A673 (cell line): Measurements from ENCODE around the gene CCDC85B. TPM values are rescaled to one million over a fixed set of nuclear protein-coding genes. Genes with fewer than 3 reads are reported as not detected.

ENCODE experiments used
- BruUV-seq: library from RNA; stranded (reverse); fragments of 400-500 nt; replicated peaks from 2 replicates; lab custom pipeline; 2021; lab: Mats Ljungman, UMichigan
- CTCF ChIA-PET: fragments of 300-600 bp; sonication (Branson Sonifier 250); formaldehyde crosslinking; loops from one replicate; lab custom pipeline; 2022; ENCODE audit warnings: antibody characterized with exemption; lab: Charles Lee
- POLR2A ChIA-PET: fragments of 300-600 bp; sonication (Branson Sonifier 250); formaldehyde crosslinking; loops from one replicate; lab custom pipeline; 2022; ENCODE audit warnings: antibody characterized with exemption; ENCODE audit not compliant: low non-redundant PET; lab: Charles Lee
- DNase-seq: peaks from one replicate; pipeline ENCODE4 v3.0.0-alpha.2; 2015; ENCODE audit warnings: low spot score
- H3K27ac ChIP-seq: fragments of 200-600 bp; sonication (generic); 2 replicates; pipeline ENCODE4 v1.5.1; 2016; ENCODE audit warnings: mixed run types, low read depth, mild to moderate bottlenecking, mixed read lengths, antibody characterized with exemption, low read length; ENCODE audit not compliant: poor library complexity, severe bottlenecking
- H3K27me3 ChIP-seq: fragments of 200-600 bp; sonication (generic); replicated peaks from 2 replicates; pipeline ENCODE4 v1.6.1; 2017; ENCODE audit warnings: mixed run types, low read depth, mild to moderate bottlenecking, mixed read lengths, antibody characterized with exemption, low read length; ENCODE audit not compliant: insufficient read depth, poor library complexity
- H3K36me3 ChIP-seq: fragments of 200-600 bp; sonication (generic); 2 replicates; pipeline ENCODE4 v1.6.1; 2016; ENCODE audit warnings: mixed run types, mild to moderate bottlenecking, mixed read lengths, antibody characterized with exemption, low read length; ENCODE audit not compliant: insufficient read depth, poor library complexity, severe bottlenecking
- H3K4me1 ChIP-seq: fragments of 200-600 bp; sonication (generic); 2 replicates; pipeline ENCODE4 v1.6.1; 2017; ENCODE audit warnings: mixed run types, mild to moderate bottlenecking, mixed read lengths, antibody characterized with exemption, low read length; ENCODE audit not compliant: insufficient read depth, poor library complexity, severe bottlenecking
- H3K4me3 ChIP-seq: fragments of 200-600 bp; sonication (generic); 2 replicates; pipeline ENCODE4 v1.5.1; 2016; ENCODE audit warnings: low read depth, mixed run types, mild to moderate bottlenecking, mixed read lengths, low read length; ENCODE audit not compliant: poor library complexity, severe bottlenecking
- H3K9me3 ChIP-seq: fragments of 200-600 bp; sonication (generic); 2 replicates; pipeline ENCODE4 v1.6.1; 2016; ENCODE audit warnings: mixed run types, low read depth, mild to moderate bottlenecking, mixed read lengths, antibody characterized with exemption, low read length; ENCODE audit not compliant: poor library complexity, severe bottlenecking
- EZH2 ChIP-seq: fragments of 200-600 bp; sonication (generic); IDR thresholded peaks from 2 replicates; pipeline ENCODE4 v1.6.1; 2017; ENCODE audit warnings: borderline replicate concordance, low read depth, mild to moderate bottlenecking, mixed read lengths, antibody characterized with exemption, low read length; ENCODE audit not compliant: poor library complexity, severe bottlenecking
- intact Hi-C: fragments of 100-400 bp; cut with micrococcal nuclease; formaldehyde crosslinking; loops from one replicate; pipeline ENCODE4 v1.10.0; 2022; ENCODE audit not compliant: unreplicated experiment
- total RNA-seq: library from RNA; stranded (reverse); gene quantifications from 2 replicates; pipeline ENCODE4 v1.2.3, GENCODE V29; 2021
- TF ChIP-seq, protein P1 (sequence below): fragments of 300-800, 200-600 bp; sonication (generic); conservative IDR thresholded peaks from 2 replicates; pipeline ENCODE4 v1.5.1; 2017; ENCODE audit warnings: low read depth, mild to moderate bottlenecking, antibody characterized with exemption, low read length, moderate library complexity, mixed read lengths

CCDC85B gene
- total RNA-seq, 1 experiment from 2014 or later: 32.3 TPM

DNA sequence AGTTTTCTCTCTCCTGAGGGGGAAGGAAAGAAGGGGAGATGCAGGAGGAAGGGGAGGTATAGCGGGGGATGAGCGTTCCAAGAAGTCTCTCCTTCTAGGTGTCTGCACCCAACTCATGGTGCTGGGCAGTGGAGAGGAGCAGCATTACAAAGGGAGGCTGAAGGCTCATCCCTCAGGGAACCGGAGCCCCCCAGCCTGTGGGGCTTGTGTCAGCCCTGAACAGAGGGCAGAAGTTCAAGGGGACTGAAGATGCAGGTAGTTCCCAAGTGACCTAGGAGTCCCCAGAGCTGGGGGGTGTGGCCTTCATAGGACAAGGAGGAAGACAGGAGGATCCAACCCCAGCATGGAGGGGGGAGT, 26.6 kb downstream of the CCDC85B start:
- no peak for TF ChIP-seq EZH2
- TF ChIP-seq, protein P1, sequence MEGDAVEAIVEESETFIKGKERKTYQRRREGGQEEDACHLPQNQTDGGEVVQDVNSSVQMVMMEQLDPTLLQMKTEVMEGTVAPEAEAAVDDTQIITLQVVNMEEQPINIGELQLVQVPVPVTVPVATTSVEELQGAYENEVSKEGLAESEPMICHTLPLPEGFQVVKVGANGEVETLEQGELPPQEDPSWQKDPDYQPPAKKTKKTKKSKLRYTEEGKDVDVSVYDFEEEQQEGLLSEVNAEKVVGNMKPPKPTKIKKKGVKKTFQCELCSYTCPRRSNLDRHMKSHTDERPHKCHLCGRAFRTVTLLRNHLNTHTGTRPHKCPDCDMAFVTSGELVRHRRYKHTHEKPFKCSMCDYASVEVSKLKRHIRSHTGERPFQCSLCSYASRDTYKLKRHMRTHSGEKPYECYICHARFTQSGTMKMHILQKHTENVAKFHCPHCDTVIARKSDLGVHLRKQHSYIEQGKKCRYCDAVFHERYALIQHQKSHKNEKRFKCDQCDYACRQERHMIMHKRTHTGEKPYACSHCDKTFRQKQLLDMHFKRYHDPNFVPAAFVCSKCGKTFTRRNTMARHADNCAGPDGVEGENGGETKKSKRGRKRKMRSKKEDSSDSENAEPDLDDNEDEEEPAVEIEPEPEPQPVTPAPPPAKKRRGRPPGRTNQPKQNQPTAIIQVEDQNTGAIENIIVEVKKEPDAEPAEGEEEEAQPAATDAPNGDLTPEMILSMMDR: no peak
- ChIA-PET CTCF (no interaction called here), POLR2A (no interaction called here)
- Histone ChIP-seq H3K36me3 (peaks cover 3% of the 10 kb centered on the region), H3K27ac (no peak overlapping the region), H3K9me3 (no peaks in the 10 kb centered on the region), H3K27me3 (no peaks in the 10 kb centered on the region), H3K4me3 (no peak overlapping the region), H3K4me1 (peaks cover 35% of the 10 kb centered on the region)
- no TSS peak for BruUV-seq
- intact Hi-C loops: no loop called here
- no peak for DNase-seq

DNA sequence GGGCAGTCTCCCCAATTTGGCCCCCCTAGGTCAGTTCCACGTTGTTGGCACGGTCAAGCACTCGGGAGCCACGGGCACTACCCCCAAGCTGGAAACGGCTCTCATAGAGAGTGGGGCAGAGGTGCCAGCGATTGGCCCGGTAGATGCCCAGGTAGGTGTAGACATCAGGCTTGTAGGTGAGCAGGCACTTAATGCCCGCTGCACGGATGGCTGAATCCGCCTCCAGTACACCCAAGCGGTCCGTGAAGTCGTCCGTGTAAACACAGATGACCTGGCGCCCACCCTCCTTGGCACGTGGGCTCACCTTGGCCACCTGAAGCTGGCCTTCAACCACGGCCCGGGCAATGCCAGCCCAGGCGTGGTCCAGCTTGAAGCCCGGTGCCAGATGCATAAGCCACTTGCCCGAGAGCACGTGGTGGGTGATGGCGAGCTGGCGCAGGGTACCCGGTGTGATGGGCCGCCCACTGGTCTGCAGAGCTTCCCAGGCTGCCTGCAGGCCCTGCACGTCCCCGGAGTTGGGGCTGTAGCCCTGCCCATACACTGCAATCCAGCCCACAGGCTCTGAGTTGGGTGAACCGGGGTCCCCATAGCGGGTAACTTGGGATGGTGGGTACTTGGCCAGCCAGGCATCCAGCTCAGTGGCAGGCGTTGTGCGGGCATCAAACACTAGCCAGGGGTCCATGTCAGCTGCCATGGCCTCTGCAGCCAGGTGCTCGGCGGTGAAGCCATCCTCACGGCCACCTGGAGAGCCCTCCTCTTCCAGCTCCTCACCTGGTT, 27.1 kb downstream of the CCDC85B start:
- peaks cover 8% of the 10 kb centered on the region for H3K36me3 ChIP-seq
- POLR2A ChIA-PET: no interaction called here
- BruUV-seq: no TSS peak
- peak overlapping the region; percentile 91 for H3K27ac ChIP-seq
- peak overlapping the region; percentile 83 for H3K4me3 ChIP-seq
- DNase-seq: no peak
- intact Hi-C loops: no loop called here
- peaks cover 32% of the 10 kb centered on the region for H3K4me1 ChIP-seq
- TF ChIP-seq EZH2: no peak
- CTCF ChIA-PET: interaction anchor here (0.5 to 0.6 kb wide), 2 partner anchors 30 to 141 kb away, joined by 4 to 6 read pairs; partner anchors contain the start of gene FIBP
- no peaks in the 10 kb centered on the region for H3K27me3 ChIP-seq
- H3K9me3 ChIP-seq: no peaks in the 10 kb centered on the region

DNA sequence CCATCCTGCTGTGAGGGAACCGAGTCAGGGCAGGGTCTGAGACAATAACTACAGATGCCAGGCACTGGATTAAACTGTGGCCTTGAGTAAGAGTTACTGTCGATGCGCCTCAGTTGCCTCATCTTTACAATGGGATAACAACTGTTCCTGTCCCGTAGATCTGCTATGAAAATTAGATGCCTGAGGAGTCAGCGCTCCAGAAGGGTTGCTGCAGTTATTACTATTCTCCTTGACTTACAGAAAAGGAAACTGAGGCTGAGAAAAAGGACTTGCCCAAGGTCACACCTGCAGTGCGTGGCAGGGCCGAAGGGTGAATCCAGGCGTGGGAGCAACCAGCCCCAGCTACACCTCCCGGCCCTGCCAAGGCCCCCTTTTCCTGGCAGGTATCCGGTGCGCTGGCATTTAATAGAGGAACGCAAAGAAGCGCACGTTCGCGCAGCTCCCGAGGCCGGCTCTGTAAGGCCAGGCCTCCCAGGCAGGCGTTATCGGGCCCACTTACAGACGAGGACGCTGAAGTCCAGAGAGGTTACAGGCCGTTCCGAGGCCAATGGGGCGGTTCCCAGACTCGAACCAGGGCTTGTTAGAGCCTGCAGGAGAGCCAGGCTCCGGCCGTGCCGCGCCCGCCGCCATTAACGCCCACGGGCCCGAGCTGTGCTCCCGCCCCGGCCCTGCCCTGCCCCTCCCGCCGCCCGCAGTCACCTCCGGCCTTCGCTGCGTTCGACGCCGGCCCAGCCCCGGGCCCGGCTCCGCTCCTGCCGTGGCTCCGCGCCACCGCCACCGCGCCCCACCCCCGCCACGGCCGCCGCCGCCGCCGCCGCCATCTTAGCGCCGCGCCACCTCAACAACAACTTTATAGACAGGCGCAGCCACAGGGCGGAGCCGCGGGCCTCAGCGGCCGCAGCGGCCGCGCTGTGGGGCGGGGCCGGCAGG, 28.0 kb downstream of the CCDC85B start, which contains the start of gene C11orf68:
Gene C11orf68, minus strand, starts transcription at position 852 of the 930 bp plus-strand sequence. Its CDS starts 31 bp downstream, at position 821.
- Histone ChIP-seq H3K4me1 (peaks cover 32% of the 10 kb centered on the region), H3K27ac (peak within 1 kb of the TSS; percentile 91), H3K9me3 (no peaks in the 10 kb centered on the region), H3K36me3 (peaks cover 12% of the 10 kb centered on the region), H3K4me3 (peak within 1 kb of the TSS; percentile 83), H3K27me3 (no peaks in the 10 kb centered on the region)
- intact Hi-C loops: no loop called here
- BruUV-seq: TSS peak; percentile 60
- DNase-seq: peak; percentile 47
- ChIA-PET CTCF (interaction anchor here (0.5 to 0.6 kb wide), 2 partner anchors 30 to 140 kb away, joined by 4 to 6 read pairs; partner anchors contain the start of gene FIBP), POLR2A (no interaction called here)
- TF ChIP-seq EZH2: no peak
- TF ChIP-seq, protein P1: no peak
